GM12801 (cell line): ENCODE data around the gene KLHL12.

Source experiments
- TF ChIP-seq, protein P1 (sequence below): IDR thresholded peaks from one replicate; pipeline ENCODE4 v1.5.1; 2011; ENCODE audit warnings: control low read depth; ENCODE audit not compliant: insufficient read length; ENCODE audit errors: extremely low read depth

KLHL12 gene

GRCh38 chr1:202932476-202932875 is 5.4 kb upstream of the KLHL12 start:
- TF ChIP-seq, protein P1, sequence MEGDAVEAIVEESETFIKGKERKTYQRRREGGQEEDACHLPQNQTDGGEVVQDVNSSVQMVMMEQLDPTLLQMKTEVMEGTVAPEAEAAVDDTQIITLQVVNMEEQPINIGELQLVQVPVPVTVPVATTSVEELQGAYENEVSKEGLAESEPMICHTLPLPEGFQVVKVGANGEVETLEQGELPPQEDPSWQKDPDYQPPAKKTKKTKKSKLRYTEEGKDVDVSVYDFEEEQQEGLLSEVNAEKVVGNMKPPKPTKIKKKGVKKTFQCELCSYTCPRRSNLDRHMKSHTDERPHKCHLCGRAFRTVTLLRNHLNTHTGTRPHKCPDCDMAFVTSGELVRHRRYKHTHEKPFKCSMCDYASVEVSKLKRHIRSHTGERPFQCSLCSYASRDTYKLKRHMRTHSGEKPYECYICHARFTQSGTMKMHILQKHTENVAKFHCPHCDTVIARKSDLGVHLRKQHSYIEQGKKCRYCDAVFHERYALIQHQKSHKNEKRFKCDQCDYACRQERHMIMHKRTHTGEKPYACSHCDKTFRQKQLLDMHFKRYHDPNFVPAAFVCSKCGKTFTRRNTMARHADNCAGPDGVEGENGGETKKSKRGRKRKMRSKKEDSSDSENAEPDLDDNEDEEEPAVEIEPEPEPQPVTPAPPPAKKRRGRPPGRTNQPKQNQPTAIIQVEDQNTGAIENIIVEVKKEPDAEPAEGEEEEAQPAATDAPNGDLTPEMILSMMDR = no peak

DNA sequence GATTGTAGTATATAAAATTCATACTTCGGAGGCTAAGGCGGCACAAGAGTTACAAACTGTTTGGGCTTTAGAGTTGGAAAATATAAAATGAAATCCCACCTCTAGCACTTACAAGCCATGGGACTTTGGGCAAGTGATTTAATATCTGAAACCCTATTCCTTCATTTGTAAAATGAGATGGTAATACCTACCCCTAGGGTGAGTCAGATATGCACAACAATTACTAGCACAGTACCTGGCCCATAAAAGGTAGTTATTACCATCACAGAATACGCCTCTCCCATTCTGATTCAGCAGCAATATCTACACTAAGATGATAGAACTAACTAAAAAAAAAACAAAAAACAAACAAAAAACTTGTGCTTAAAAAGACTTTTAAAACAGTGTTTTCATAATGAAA is 3.5 kb downstream of the KLHL12 start:
- TF ChIP-seq, protein P1 = no peak

DNA sequence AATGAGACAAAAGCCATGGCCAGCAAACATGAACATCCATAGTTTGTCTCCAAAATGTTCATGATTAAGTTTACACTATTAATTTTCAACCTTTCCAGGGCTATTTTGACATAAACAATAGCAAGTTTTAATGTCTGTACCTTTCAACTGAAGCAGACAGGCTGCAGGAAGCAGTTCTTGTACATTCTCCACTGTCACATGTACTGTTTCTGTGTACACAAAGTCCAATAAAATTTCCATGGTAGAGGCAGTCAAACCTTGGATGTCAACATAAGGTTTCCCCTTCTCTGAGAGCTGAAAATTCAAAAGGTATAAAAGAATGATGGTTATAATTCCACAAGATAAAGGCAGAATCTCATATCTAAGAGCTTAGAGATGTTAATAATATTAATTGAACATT is 7.4 kb downstream of the KLHL12 start:
- TF ChIP-seq, protein P1 = no peak

DNA sequence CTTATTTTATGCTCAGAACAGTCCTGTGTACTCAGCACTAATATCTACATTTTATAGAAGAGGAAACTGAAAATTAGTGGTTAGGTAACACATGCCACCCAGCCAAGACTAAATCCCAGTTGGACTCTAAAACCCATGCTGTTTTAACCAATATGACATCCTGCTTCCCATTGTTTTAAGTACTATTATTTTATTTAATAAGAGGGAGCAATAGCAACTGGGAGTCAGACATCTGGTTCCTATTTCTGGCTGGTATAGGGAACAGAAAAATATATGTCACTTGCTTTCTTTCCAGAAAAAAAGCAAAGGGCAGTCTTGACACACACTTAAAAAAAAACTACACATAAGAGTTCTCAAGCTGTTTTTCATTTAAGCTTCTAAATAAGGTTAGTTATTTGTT is 11.9 kb downstream of the KLHL12 start:
- TF ChIP-seq, protein P1 = no peak

- TF ChIP-seq, protein P1 = no peak
Observed at GRCh38 chr1:202909494-202909893, 17.5 kb downstream of the KLHL12 start.

GRCh38 chr1:202908998-202909397 is 18.0 kb downstream of the KLHL12 start:
- TF ChIP-seq, protein P1 = no peak

DNA sequence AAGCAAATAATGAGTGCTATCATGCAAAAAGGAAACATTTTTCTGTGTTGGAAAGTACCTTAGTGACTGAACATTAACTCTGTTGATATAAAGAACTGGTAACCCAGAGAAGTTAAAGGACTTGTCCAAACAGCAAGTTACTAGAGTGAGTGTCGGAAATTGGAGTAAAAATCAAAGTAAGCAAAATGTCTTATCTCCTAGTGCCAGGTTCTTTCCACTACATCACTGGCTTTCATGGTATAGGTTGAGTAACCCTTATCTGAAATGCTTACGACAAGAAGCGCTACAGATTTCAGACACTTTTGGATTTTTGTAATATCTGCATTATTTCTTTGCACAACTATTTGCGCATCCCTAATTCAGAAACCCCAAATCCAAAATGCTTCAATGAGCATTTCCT is 21.7 kb downstream of the KLHL12 start:
- TF ChIP-seq, protein P1 = no peak

- TF ChIP-seq, protein P1 = no peak
Observed at GRCh38 chr1:202901555-202901954, 25.5 kb downstream of the KLHL12 start.
